Gastroesophageal sphincter (tissue), 4 donors: ENCODE results near the gene RTCA. TPM values are rescaled to one million over a fixed set of nuclear protein-coding genes. Genes with fewer than 3 reads are reported as not detected.

Experiments
- ATAC-seq: fragments of 150-250 bp; one replicate; pipeline ENCODE4 v1.9.1; 2016; ENCODE audit warnings: mild to moderate bottlenecking, moderate library complexity
- H3K27ac ChIP-seq, 4 donors: fragments of 200-600 bp; sonication (generic) in 3 of 4; 1 replicate in 3 of 4; 2 replicates in 1 of 4; pipeline ENCODE4 v1.5.1; 2016 to 2019
- H3K27me3 ChIP-seq: fragments of 200-600 bp; sonication (generic); one replicate; pipeline ENCODE4 v1.5.1; 2019
- H3K36me3 ChIP-seq, 2 donors: fragments of 200-600 bp; sonication (generic); one replicate each; pipeline ENCODE4 v1.5.1; 2019; ENCODE audit warnings: control low read depth in 1 of 2
- H3K4me1 ChIP-seq, 3 donors: fragments of 200-600 bp; sonication (generic); 1 replicate in 2 of 3; 2 replicates in 1 of 3; pipeline ENCODE4 v1.5.1; 2016 to 2019; ENCODE audit warnings: control low read depth in 2 of 3
- H3K4me3 ChIP-seq, 2 donors: fragments of 200-600 bp; sonication (generic); one replicate each; pipeline ENCODE4 v1.5.1; 2019; ENCODE audit warnings: mild to moderate bottlenecking in 1 of 2, moderate library complexity in 1 of 2
- H3K9me3 ChIP-seq, 3 donors: fragments of 200-600 bp; sonication (generic); one replicate each; pipeline ENCODE4 v1.5.1; 2017 to 2019; ENCODE audit warnings: control low read depth in 2 of 3
- CTCF ChIP-seq, 4 experiments: fragments of 200-600 bp in 2 of 4; fragments of 450-650 bp in 2 of 4; sonication (generic) in 1 of 4; IDR thresholded peaks; one replicate each; pipeline ENCODE4 v1.5.1; 2017 to 2019; ENCODE audit warnings: antibody characterized with exemption in 4 of 4, mild to moderate bottlenecking in 2 of 4, moderate library complexity in 2 of 4
- EP300 ChIP-seq: sonication (generic); formaldehyde crosslinking; IDR thresholded peaks from one replicate; pipeline ENCODE4 v1.6.1; 2017; ENCODE audit warnings: antibody characterized with exemption, mild to moderate bottlenecking
- POLR2A ChIP-seq, 2 donors: fragments of 450-650 bp; IDR thresholded peaks; one replicate each; pipeline ENCODE4 v1.6.1; 2017; ENCODE audit warnings: antibody characterized with exemption in 2 of 2, mild to moderate bottlenecking in 2 of 2, moderate library complexity in 1 of 2
- POLR2AphosphoS5 ChIP-seq: sonication (generic); formaldehyde crosslinking; IDR thresholded peaks from one replicate; pipeline ENCODE4 v1.6.1; 2017; ENCODE audit warnings: antibody characterized with exemption
- WGBS, 2 donors: methylation state at CpG; one replicate each; pipeline ENCODE4 v1.1.5; 2018; ENCODE audit warnings: low coverage in 1 of 2; 5-methylcytosine and 5-hydroxymethylcytosine counted together
- total RNA-seq, 4 donors: library from RNA; depleted of rRNA; stranded (reverse); fragments of >200 nt; gene quantifications; one replicate each; pipeline ENCODE4 v1.1.0, GENCODE V29; 2016

The RTCA gene
- total RNA-seq, 4 donors from 2014 or later, result 13.2 to 27.1 (median 17.7) TPM

DNA sequence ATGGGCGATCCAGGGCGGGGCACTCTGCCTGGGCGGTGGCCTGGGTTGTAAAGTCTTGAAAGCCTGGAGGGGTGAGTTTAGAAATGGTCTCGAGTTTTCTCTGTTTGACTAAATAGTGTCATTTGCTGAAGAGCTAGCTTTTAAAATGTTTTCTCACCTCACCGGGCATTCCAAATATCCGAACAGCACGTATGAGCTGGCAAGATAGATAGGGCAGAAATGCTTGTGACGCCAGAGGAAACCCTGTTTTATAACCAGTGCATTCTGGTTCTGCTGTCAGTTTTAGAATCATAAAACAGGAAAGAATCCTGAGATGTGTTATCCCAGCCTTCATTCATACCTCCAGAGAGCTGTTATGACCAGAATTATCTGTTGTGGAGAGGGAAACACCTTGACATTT lies 725 bp downstream of the RTCA start:
- ATAC-seq, result no peak
- Histone ChIP-seq H3K27ac (peak overlapping the region in 3 of 4 donors; percentile 80 to 90 (median 84)), H3K9me3 (no peaks in the 10 kb centered on the region), H3K27me3 (no peaks in the 10 kb centered on the region), H3K4me1 (peaks cover 0 to 60% (median 10%) of the 10 kb centered on the region in 3 donors), H3K36me3 (peaks cover 0 to 44% of the 10 kb centered on the region in 2 donors), H3K4me3 (peak overlapping the region; percentile 59 to 92)
- 0% methylated on average over 3 of the region's 8 CpGs; no CpG with 5 or more reads in 1 of the 2 donors for WGBS, 2 donors
- TF ChIP-seq CTCF (IDR thresholded peaks at IDR 0.05) (no peak), EP300 (no peak)

DNA sequence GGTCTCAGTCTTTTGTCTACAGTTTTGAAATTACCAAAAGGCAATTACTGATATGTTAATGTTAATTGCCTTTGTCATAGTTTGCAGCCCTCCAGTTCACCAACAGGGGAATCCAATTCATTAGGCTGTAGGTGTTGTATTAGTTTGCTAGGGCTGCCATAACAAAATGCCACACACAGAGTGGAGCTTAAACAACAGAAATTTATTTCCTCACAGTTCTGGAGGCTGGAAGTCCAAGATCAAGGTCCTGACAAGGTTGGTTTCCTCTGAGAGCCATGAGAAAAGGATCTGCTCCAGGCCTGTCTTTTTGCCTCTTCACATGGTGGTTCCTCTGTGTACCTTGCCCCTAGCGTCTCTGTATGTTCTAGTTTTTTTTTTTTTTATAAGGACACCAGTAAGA lies 1.3 kb downstream of the RTCA start:
- Histone ChIP-seq H3K36me3 (peaks cover 0 to 49% of the 10 kb centered on the region in 2 donors), H3K27ac (no peak overlapping the region), H3K4me1 (peaks cover 0 to 60% (median 10%) of the 10 kb centered on the region in 3 donors), H3K9me3 (no peaks in the 10 kb centered on the region), H3K4me3 (peak overlapping the region; percentile 59 to 92), H3K27me3 (no peaks in the 10 kb centered on the region)
- ATAC-seq, result no peak
- TF ChIP-seq CTCF (IDR thresholded peaks at IDR 0.05) (no peak), POLR2AphosphoS5 (no peak), POLR2A (IDR thresholded peaks at IDR 0.05) (no peak), EP300 (no peak)
- WGBS, 2 donors, result 80 to 86% methylated on average over 1 of the region's 1 CpG

- Histone ChIP-seq H3K36me3 (peaks cover 0 to 57% of the 10 kb centered on the region in 2 donors), H3K4me3 (no peak overlapping the region), H3K9me3 (no peaks in the 10 kb centered on the region), H3K4me1 (peaks cover 0 to 60% (median 10%) of the 10 kb centered on the region in 3 donors), H3K27ac (no peak overlapping the region), H3K27me3 (no peaks in the 10 kb centered on the region)
- ATAC-seq, result no peak
- 90 to 97% methylated on average over 2 to 3 of the region's 4 CpGs for WGBS, 2 donors
- no peak for TF ChIP-seq POLR2A (IDR thresholded peaks at IDR 0.05)
- no peak for TF ChIP-seq CTCF (IDR thresholded peaks at IDR 0.05)
- TF ChIP-seq EP300, result no peak
- TF ChIP-seq POLR2AphosphoS5, result no peak
Measured at GRCh38 chr1:100268202-100268601, 2.2 kb downstream of the RTCA start.

DNA sequence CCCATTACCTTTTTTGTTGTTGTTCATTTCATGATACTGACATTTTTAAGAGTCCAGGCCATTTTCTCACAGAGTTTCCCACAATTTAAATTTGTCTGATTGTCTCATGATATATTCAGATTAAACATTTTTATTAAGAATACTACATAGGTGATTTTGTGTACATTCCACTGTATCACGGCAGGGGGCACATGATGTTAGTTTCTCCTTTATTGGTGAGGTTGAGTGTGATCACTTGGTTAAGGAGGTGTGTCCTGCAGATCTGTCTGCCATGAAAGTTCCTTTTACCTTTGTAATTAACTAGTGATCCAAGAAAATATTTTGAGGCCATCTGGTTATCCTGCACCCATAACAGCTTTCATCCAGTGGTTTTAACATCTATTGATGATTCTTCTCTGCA lies 11.8 kb downstream of the RTCA start:
- Histone ChIP-seq H3K4me3 (no peak overlapping the region), H3K27ac (no peak overlapping the region), H3K36me3 (peaks cover 9 to 99% of the 10 kb centered on the region in 2 donors), H3K9me3 (no peaks in the 10 kb centered on the region), H3K27me3 (no peaks in the 10 kb centered on the region), H3K4me1 (peaks cover 0 to 17% (median 0%) of the 10 kb centered on the region in 3 donors)
- TF ChIP-seq CTCF (IDR thresholded peaks at IDR 0.05), result no peak
- no peak for TF ChIP-seq EP300
- no peak for TF ChIP-seq POLR2AphosphoS5
- TF ChIP-seq POLR2A (IDR thresholded peaks at IDR 0.05), result no peak
- ATAC-seq, result no peak
- 69% methylated on average over 1 of the region's 1 CpG; no CpG with 5 or more reads in 1 of the 2 donors for WGBS, 2 donors

DNA sequence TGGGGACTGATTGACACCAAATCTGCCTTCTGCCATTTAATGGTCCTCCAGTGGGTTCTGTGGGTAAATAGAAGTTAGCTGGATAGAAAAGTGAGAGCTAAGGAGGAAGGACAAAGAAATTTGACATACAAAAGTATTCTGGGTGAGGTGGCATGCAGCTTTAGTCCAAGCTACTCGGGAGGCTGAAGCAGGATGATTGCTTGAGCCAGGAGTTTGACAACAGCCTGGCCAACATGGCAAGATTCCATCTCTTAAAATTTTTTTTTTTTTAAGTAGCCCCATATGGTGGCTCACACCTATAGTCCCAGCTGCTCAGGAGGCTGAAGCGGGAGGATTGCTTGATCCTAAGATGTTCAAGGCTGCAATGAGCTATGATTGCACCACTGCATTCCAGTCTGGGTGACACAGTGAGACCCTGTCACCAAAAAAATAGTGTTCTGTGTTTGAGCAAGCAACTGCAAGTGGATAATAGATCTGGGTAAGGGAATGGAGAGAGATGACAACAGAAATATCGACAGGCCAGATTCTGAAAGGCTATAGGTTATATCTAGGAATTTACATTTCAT lies 13.4 kb downstream of the RTCA start:
- 69 to 80% methylated on average over 3 of the region's 3 CpGs for WGBS, 2 donors
- H3K36me3 ChIP-seq, result peaks cover 7 to 96% of the 10 kb centered on the region in 2 donors
- H3K4me3 ChIP-seq, result no peak overlapping the region
- no peak for ATAC-seq
- H3K4me1 ChIP-seq, result peaks cover 0 to 17% (median 0%) of the 10 kb centered on the region in 3 donors
- TF ChIP-seq CTCF (IDR thresholded peaks at IDR 0.05), result no peak
- TF ChIP-seq EP300, result no peak
- TF ChIP-seq POLR2AphosphoS5, result no peak
- TF ChIP-seq POLR2A (IDR thresholded peaks at IDR 0.05), result no peak
- no peak overlapping the region for H3K27ac ChIP-seq
- no peaks in the 10 kb centered on the region for H3K27me3 ChIP-seq
- no peaks in the 10 kb centered on the region for H3K9me3 ChIP-seq
